HG02610 (cell line): Measurements from ENCODE around the gene UBE2E2.

Experiments
- ATAC-seq: cut with Tn5 transposase; IDR thresholded peaks from one replicate; pipeline ENCODE4 v1.9.1; 2021; ENCODE audit warnings: mild to moderate bottlenecking, moderate library complexity; ENCODE audit not compliant: unreplicated experiment

UBE2E2 gene

DNA sequence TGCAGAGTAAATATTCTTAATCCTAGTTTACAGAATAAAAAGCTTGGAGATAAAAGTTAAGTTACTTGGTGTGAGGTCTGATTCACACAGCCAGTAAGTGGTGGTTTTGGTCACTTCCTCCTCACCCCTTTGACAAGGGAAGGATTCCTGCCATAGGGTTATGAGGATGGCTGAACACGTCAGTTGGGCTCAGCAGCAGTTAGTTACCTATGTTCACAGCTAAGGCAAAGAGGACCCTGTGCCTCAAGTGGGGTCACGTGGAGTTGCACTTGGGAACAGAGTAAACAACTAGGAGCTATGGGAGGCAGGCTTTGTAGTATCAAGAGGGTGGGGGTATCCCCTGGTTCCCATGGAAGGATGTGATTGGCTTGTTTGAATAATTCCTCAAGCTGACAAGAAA, 232.2 kb downstream of the UBE2E2 start:
- no peak for ATAC-seq

- no peak for ATAC-seq
Observed at GRCh38 chr3:23435904-23436303, 232.8 kb downstream of the UBE2E2 start.

DNA sequence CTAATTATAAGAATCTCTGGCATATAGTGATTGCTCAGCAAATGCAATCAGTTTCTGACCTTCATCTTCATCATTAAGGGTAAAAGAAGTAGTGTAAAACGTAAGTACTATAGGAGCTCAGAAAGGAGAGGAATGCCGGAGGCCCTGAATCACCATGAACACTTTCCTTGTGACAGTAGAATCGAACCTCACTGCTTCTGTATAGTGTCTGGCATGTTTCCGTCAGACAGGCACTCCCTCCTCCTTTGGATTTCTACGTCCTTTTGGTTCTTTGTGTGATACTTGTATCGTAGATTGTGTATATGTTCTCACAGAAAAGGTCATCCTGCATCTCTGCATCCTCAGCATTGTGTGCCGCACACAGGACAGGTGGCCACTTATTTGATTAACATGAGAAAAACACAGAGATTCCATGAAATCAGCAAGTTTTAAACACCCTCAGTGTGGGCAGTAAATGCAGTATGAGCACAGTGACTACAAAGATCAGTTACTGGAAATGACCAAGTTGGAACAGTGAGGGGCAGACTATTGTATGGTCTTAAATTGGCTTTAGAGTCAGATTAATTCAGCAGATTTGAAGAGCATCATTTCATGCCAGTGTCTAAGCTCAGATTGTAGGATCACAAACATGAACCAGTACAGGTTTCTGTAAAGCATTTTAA, 234.5 kb downstream of the UBE2E2 start:
- ATAC-seq: no peak

DNA sequence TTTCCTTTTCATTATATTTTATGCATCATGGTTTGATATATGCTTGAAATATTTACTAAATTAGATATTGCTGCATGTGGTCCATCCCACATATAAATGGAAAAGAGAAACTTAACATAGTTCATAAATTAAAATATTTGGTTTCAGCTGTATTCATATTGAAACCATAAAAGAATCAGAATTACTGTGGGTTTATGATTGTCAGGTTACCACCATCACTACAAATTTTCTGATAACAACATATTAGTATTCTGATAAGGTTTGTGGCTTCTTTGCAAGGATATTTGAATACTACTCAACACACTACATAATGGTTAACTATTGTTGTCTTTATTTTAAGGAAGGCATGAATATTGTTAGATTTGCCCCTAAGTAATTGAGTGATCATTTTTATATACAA, 235.5 kb downstream of the UBE2E2 start:
- peak; percentile 45 for ATAC-seq

DNA sequence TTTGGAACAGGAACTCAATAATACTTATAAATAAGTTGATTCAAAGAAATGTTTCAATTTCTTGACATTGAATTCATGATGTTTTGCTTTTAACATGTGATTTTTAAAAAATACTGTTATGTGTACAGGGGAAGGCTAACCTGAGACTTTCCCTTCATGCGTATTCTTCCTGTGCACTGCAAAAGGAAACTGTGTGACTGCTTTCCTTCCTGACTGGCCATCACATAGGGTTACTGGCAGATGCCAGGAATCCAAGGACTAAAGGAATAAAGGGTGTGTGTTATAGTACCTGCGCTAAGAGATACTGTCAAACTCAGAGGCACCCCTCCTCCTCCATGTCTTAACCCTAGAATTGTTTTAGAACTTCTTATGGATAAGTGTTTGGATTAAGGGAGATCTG, 236.0 kb downstream of the UBE2E2 start:
- ATAC-seq: no peak

GRCh38 chr3:23440416-23441294, 237.5 kb downstream of the UBE2E2 start:
- peak; percentile 30 for ATAC-seq

GRCh38 chr3:23442598-23443383, 239.7 kb downstream of the UBE2E2 start:
- peak; percentile 48 for ATAC-seq

DNA sequence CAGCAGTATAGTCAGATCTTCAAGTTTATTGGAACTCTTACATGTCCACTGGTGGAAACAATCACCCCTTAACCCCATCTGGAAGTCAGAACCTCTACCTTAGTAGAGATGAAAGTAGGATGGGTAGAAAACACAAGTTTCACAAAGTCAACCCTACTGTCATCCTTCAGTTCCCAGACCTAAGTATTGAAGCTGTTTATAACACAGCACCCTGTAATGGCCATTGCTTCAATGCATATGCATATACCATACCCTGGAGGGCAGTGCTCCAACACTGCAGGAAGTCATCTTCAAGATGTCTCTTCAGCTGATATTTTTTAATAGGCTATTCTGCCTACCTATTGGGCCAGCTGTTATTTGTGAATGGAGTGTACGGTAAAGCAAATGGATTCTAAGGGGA, 241.3 kb downstream of the UBE2E2 start:
- ATAC-seq: no peak

- ATAC-seq: no peak
Observed at GRCh38 chr3:23446301-23446700, 243.2 kb downstream of the UBE2E2 start.

DNA sequence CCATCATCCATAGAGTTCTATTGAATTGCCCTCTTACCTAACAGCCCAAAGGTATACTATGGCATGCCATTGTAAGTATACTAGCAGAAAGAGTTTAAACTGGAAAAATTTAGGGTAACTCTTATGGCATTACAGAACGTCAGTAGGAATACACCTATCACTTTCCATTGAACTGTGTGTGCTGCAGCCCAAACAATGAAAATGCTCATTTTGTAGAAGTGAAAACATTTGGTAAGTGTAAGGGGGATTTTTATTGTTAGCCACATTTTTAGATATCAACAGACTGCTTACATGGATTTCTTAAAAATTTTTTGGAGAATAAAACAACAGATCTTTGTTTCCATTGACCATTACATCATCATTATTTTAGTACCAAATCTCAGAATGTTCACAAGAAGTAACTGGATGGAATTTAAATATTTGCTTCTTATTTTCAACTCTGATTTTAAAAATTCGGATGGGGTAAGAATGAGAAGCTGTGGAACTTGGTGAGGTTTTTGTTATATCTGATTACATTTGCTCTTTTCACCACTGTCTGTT, 245.9 kb downstream of the UBE2E2 start:
- ATAC-seq: no peak

DNA sequence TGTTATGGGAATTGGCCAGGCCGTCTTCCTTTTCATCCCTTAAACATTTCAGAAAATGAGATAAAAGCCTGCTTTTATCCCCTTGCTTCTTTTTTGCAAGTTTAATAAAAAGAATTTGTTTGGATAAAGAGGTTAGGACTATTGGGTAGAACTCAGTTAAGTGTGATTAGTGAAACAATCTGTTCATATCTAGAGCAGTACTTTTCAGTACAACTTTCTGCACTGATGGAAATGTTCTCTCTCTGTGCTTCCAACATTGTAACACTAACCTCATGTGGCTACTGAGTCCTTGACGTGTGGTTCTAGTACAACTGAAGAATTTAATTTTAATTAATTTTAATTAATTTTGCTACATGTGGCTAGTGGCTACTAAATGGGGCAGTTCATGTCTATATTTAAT, 246.9 kb downstream of the UBE2E2 start:
- ATAC-seq: no peak

DNA sequence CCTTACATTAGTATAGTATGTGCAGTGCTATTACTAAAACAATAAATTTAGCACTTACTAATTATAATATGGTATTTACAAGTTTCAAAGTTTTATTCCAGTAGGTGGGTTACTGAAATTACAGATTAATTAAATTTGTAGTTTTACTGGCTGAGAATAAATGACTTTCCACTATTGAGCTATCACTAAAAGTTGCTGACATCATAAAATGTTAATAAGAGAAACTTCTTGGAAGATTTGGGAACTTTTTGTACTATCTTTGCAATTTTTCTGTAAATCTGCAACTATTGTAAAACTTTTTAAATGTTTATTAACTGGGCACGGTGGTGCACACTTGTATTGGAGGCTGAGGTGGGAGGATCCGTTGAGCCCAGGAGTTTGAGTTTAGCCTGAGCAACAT, 247.7 kb downstream of the UBE2E2 start:
- ATAC-seq: no peak

- no peak for ATAC-seq
Observed at GRCh38 chr3:23452408-23452807, 249.3 kb downstream of the UBE2E2 start.

DNA sequence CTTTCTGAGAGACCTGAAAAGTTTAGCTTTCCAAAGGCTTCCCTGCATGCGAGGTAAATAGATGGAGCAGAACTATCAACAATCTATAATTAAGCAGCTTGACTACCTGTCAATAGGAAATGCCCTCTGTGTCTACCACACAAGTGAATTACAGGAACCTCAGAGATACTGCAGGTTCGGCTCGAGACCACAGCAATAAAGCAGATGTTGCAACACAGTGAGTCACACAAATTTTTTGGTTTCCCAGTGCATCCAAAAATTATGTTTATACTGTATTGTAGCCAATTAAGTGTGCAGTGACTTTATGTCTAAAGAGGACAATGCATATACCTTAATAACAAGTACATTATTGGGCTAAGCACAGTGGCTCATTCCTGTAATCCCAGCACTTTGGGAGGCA, 252.0 kb downstream of the UBE2E2 start:
- ATAC-seq: no peak

DNA sequence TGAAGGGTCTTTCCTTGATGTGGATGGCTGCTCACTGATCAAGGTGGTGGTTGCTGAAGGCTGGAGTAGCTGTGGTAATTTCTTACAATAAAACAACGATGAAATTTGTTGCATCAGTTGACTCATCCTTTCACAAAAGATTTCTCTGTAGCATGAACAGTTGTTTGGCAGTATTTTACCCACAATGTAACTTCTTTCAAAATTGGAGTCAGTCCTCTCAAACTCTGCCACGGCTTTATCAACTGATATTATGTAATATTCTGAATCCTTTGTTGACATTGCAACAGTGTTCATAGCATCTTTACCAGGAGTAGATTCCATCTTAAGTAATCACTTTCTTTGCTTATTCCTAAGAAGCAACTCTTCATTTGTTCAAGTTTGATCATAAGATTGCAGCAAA, 252.6 kb downstream of the UBE2E2 start:
- no peak for ATAC-seq

- no peak for ATAC-seq
Observed at GRCh38 chr3:23457697-23458096, 254.6 kb downstream of the UBE2E2 start.

DNA sequence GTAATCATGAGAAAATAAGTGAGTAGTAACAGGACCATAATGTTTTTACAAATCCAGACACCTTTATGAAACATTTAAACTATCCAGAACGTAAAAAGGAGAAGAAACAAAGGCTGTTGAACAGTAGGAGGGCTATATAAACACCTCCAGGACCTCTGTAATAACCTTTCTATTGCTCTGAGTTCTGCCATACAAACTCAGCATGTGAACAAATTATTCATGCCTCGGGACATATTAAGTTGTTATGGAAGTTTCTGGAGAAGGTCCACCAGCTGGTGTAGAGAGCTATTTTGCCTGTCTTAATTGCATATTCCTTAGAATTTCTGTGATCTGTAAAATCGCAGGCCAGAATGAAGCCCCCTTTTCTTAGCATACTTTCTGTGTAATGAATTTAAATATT, 256.3 kb downstream of the UBE2E2 start:
- ATAC-seq: no peak

- no peak for ATAC-seq
Observed at GRCh38 chr3:23459889-23460546, 256.9 kb downstream of the UBE2E2 start.

- ATAC-seq: no peak
Observed at GRCh38 chr3:23461069-23461468, 257.9 kb downstream of the UBE2E2 start.

DNA sequence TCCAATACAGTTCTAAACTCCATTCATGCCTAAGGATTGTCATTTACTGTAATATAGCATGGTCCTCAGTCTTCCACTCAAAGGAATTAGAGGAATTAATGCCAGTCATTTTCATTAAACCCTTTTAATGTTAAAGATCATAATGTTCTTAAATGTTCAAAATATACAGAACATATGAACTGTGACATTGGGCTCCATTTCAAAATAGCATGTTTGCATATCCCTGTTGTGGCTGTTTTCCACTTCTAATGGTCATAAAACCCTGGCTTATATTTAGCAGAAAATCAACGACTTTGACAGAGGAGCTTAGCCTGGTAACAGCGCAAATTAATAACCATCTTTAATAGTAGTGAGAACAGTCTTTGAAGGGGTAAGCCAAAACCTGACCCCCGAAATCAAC, 260.7 kb downstream of the UBE2E2 start:
- ATAC-seq: no peak

- no peak for ATAC-seq
Observed at GRCh38 chr3:23465569-23465968, 262.4 kb downstream of the UBE2E2 start.
